PC-9 (cell line): Measurements from ENCODE around the gene ACTR10. TPM values are rescaled to one million over a fixed set of nuclear protein-coding genes. Genes with fewer than 3 reads are reported as not detected.

Source experiments
- BruUV-seq: library from RNA; stranded (reverse); fragments of 400-500 nt; replicated peaks from 2 replicates; lab custom pipeline; 2021; lab: Mats Ljungman, UMichigan
- CTCF ChIA-PET: fragments of 300-600 bp; sonication (Branson Sonifier 250); formaldehyde crosslinking; loops from one replicate; lab custom pipeline; 2022; ENCODE audit warnings: antibody characterized with exemption; lab: Charles Lee
- POLR2A ChIA-PET: fragments of 300-600 bp; sonication (Branson Sonifier 250); formaldehyde crosslinking; loops from one replicate; lab custom pipeline; 2022; ENCODE audit warnings: antibody characterized with exemption; ENCODE audit not compliant: unreplicated experiment; lab: Charles Lee
- DNase-seq, 2 experiments: peaks; one replicate each; pipeline versions ENCODE4 v3.0.0 to v3.0.0-alpha.2; 2015 to 2022; ENCODE audit warnings: mixed read lengths in 1 of 2
- H2AFZ ChIP-seq: fragments of 200-600 bp; sonication (generic); 2 replicates; pipeline ENCODE4 v1.8.1; 2017; ENCODE audit warnings: antibody characterized with exemption
- H3F3A ChIP-seq: fragments of 200-600 bp; sonication (generic); 2 replicates; pipeline ENCODE4 v1.8.1; 2017; ENCODE audit warnings: antibody characterized with exemption, mild to moderate bottlenecking, low read depth; ENCODE audit not compliant: insufficient read depth
- H3K27ac ChIP-seq: fragments of 200-600 bp; sonication (generic); 2 replicates; pipeline ENCODE4 v1.6.1; 2016; ENCODE audit warnings: mixed run types
- H3K27me3 ChIP-seq: fragments of 200-600 bp; sonication (generic); 2 replicates; pipeline ENCODE4 v1.6.1; 2016; ENCODE audit warnings: low read depth, mixed run types; ENCODE audit not compliant: insufficient read depth
- H3K36me3 ChIP-seq: fragments of 200-600 bp; sonication (generic); 2 replicates; pipeline ENCODE4 v1.6.1; 2016; ENCODE audit warnings: low read depth, mixed run types
- H3K4me1 ChIP-seq: fragments of 200-600 bp; sonication (generic); replicated peaks from 2 replicates; pipeline ENCODE4 v1.6.1; 2016; ENCODE audit warnings: mixed run types; ENCODE audit not compliant: insufficient read depth
- H3K4me2 ChIP-seq: fragments of 200-600 bp; sonication (generic); 2 replicates; pipeline ENCODE4 v1.6.1; 2017; ENCODE audit warnings: mixed run types
- H3K4me3 ChIP-seq: fragments of 200-600 bp; sonication (generic); 2 replicates; pipeline ENCODE4 v1.6.1; 2016; ENCODE audit warnings: mixed run types
- H3K79me2 ChIP-seq: fragments of 200-600 bp; sonication (generic); 2 replicates; pipeline ENCODE4 v1.6.1; 2017; ENCODE audit warnings: low read depth, mixed run types
- H3K9me2 ChIP-seq: fragments of 200-600 bp; sonication (generic); 2 replicates; pipeline ENCODE4 v1.8.1; 2017; ENCODE audit warnings: mild to moderate bottlenecking; ENCODE audit not compliant: insufficient read depth
- H3K9me3 ChIP-seq: fragments of 200-600 bp; sonication (generic); 2 replicates; pipeline ENCODE4 v1.8.1; 2016; ENCODE audit warnings: low read depth; ENCODE audit not compliant: insufficient read depth
- H4K20me1 ChIP-seq: fragments of 200-600 bp; sonication (generic); 2 replicates; pipeline ENCODE4 v1.8.1; 2017; ENCODE audit not compliant: insufficient read depth
- CTCF ChIP-seq: fragments of 200-600 bp; sonication (generic); conservative IDR thresholded peaks from 2 replicates; pipeline ENCODE4 v1.6.1; 2017; ENCODE audit warnings: mixed run types, antibody characterized with exemption, mild to moderate bottlenecking, moderate library complexity
- EZH2 ChIP-seq: fragments of 200-600 bp; sonication (generic); IDR thresholded peaks from 2 replicates; pipeline ENCODE4 v1.8.0; 2017; ENCODE audit warnings: antibody characterized with exemption, low read depth
- intact Hi-C: fragments of 100-400 bp; cut with micrococcal nuclease; formaldehyde crosslinking; loops from one replicate; pipeline ENCODE4 v1.10.0; 2022; ENCODE audit not compliant: unreplicated experiment
- total RNA-seq: library from RNA; stranded (reverse); gene quantifications from 2 replicates; pipeline ENCODE4 v1.2.3, GENCODE V29; 2021

The ACTR10 gene
- total RNA-seq, 1 experiment from 2014 or later, result 36.3 TPM

DNA sequence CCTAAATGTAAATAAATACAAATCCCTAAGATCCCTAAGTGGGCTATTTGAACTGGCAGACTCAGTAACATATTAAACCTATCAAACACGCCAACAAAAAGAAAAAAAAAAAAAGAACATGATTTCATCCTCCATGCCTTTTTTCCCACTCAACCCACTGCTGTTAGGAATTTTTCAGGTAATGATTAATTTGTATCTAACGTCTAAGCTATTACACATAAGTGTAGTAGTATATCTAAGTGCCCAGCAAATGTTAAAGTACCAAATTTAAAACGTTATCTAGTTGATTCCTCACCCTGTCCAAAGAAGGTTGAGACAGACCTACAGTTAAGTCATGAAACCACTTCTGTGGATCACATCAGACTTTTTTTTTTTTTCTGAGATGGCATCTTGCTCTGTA, 82.0 kb downstream of the ACTR10 start:
- peaks cover 2% of the 10 kb centered on the region; the same call in 1 of the 2 replicates for H3F3A ChIP-seq
- TF ChIP-seq EZH2 (no peak), CTCF (no peak)
- no peaks in the 10 kb centered on the region for H3K4me1 ChIP-seq
- H4K20me1 ChIP-seq, result peaks cover 45% of the 10 kb centered on the region
- H3K36me3 ChIP-seq, result peaks cover 27% of the 10 kb centered on the region
- H2AFZ ChIP-seq, result no peak overlapping the region
- no peak overlapping the region; the same call in 1 of the 2 replicates for H3K27ac ChIP-seq
- ChIA-PET CTCF (no interaction called here), POLR2A (interaction anchor here (0.7 kb wide), 1 partner anchor 140 kb away, joined by 6 read pairs; no protein-coding TSS in a partner anchor)
- no peaks in the 10 kb centered on the region for H3K9me3 ChIP-seq
- H3K9me2 ChIP-seq, result no peaks in the 10 kb centered on the region
- intact Hi-C loops, result no loop called here
- BruUV-seq, result no TSS peak
- no peak for DNase-seq
- H3K4me2 ChIP-seq, result no peak overlapping the region
- H3K27me3 ChIP-seq, result no peaks in the 10 kb centered on the region
- no peak overlapping the region for H3K4me3 ChIP-seq
- H3K79me2 ChIP-seq, result peaks cover 71% of the 10 kb centered on the region

DNA sequence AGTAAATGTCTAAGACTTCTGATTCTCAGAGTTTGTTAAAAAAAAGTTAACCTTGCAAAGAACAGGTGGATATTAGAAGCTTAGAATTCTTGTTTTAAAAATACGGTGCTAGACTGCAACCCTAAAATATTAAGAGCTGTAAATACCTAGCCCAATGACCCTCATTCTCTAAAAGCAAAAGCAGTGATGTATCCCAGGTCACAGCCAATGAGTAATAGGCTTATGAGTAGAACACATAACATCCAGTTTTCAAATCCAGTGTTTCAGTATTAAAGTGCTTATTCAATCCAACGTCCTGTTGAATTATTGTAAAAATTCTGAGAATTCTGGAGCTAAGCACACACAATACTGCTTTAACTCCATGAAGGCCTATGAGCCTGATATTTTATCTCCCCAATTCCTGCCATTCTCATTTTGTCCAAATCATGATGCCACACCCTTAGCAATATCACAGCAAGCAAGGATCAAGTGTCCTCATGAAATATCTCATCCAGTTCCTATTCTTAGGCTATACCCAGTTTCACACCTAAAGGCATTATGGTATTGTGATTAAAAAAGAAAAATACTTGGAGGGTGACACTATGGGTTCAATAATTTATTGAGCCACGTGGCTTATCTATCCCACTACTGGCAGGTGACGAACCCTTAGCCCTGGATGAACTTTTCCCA, 83.1 kb downstream of the ACTR10 start:
- Histone ChIP-seq H3K27ac (no peak overlapping the region), H2AFZ (no peak overlapping the region), H3K36me3 (peaks cover 38% of the 10 kb centered on the region), H3K4me3 (no peak overlapping the region), H3K4me2 (no peak overlapping the region), H4K20me1 (peaks cover 48% of the 10 kb centered on the region), H3K27me3 (no peaks in the 10 kb centered on the region), H3F3A (no peaks in the 10 kb centered on the region; the same call in 1 of the 2 replicates), H3K9me3 (no peaks in the 10 kb centered on the region), H3K79me2 (peaks cover 73% of the 10 kb centered on the region), H3K9me2 (no peaks in the 10 kb centered on the region), H3K4me1 (no peaks in the 10 kb centered on the region)
- intact Hi-C loops, result no loop called here
- no TSS peak for BruUV-seq
- DNase-seq, result no peak
- CTCF ChIA-PET, result no interaction called here
- no peak for TF ChIP-seq EZH2
- no peak for TF ChIP-seq CTCF
- POLR2A ChIA-PET, result no interaction called here

DNA sequence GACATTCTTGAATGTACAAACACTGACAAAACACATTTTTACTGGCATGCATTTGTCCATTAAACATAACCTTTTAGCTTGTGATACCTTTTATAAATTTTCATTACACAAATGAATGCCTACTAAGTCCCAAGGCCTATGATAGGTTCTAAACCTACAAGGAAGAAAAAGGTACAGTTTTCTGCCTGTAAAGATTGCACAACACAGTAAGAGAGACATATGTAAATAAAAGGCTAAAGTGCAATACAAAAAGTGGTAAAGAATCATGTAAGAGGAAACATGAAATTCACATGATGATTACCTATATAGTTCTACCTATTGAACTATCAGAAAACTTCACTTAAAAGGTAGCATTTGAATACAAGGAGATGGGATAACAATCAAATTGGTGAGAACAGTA, 83.8 kb downstream of the ACTR10 start:
- ChIA-PET CTCF (no interaction called here), POLR2A (no interaction called here)
- no TSS peak for BruUV-seq
- Histone ChIP-seq H3K4me2 (no peak overlapping the region), H3K4me1 (no peaks in the 10 kb centered on the region), H3K4me3 (no peak overlapping the region), H4K20me1 (peaks cover 46% of the 10 kb centered on the region), H3F3A (no peaks in the 10 kb centered on the region; the same call in 1 of the 2 replicates), H3K27me3 (no peaks in the 10 kb centered on the region), H3K9me2 (no peaks in the 10 kb centered on the region), H2AFZ (no peak overlapping the region), H3K9me3 (no peaks in the 10 kb centered on the region), H3K79me2 (peaks cover 72% of the 10 kb centered on the region), H3K36me3 (peaks cover 43% of the 10 kb centered on the region), H3K27ac (no peak overlapping the region)
- DNase-seq, result no peak
- intact Hi-C loops, result no loop called here
- TF ChIP-seq CTCF, result no peak
- TF ChIP-seq EZH2, result no peak
